Neural progenitor cell (in vitro differentiated cells): ENCODE measurements around the gene RNU6-8.

Experiments used
- EZH2 ChIP-seq: fragments of 200-600 bp; sonication (generic); IDR thresholded peaks from 2 replicates; pipeline ENCODE4 v1.6.1; 2017; ENCODE audit warnings: antibody characterized with exemption, mild to moderate bottlenecking, moderate library complexity
- EZH2phosphoT487 ChIP-seq: fragments of 200-600 bp; sonication (generic); IDR thresholded peaks from 2 replicates; pipeline ENCODE4 v1.6.1; 2017; ENCODE audit warnings: antibody characterized with exemption
- TF ChIP-seq, protein P1 (sequence below): fragments of 200-600 bp; sonication (generic); IDR thresholded peaks from 2 replicates; pipeline ENCODE4 v1.5.1; 2017; ENCODE audit warnings: antibody characterized with exemption, mild to moderate bottlenecking

GRCh38 chr14:32201816-32202490, 1.1 kb downstream of the RNU6-8 start, which contains the start of gene RNU6-7:
- TF ChIP-seq, protein P1, sequence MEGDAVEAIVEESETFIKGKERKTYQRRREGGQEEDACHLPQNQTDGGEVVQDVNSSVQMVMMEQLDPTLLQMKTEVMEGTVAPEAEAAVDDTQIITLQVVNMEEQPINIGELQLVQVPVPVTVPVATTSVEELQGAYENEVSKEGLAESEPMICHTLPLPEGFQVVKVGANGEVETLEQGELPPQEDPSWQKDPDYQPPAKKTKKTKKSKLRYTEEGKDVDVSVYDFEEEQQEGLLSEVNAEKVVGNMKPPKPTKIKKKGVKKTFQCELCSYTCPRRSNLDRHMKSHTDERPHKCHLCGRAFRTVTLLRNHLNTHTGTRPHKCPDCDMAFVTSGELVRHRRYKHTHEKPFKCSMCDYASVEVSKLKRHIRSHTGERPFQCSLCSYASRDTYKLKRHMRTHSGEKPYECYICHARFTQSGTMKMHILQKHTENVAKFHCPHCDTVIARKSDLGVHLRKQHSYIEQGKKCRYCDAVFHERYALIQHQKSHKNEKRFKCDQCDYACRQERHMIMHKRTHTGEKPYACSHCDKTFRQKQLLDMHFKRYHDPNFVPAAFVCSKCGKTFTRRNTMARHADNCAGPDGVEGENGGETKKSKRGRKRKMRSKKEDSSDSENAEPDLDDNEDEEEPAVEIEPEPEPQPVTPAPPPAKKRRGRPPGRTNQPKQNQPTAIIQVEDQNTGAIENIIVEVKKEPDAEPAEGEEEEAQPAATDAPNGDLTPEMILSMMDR: no peak
- TF ChIP-seq EZH2phosphoT487 (no peak), EZH2 (no peak)
